ENCODE data around the gene PNMA6E. TPM values are rescaled to one million over a fixed set of nuclear protein-coding genes. Genes with fewer than 3 reads are reported as not detected.

PNMA6E gene
- polyA plus RNA-seq, 2 of the 4 experiments (the other 2 are of a cell fraction): not detected

- Histone ChIP-seq H3K4me3 (no peak overlapping the region), H3K4me1 (no peaks in the 10 kb centered on the region), H3K27ac (no peak overlapping the region), H3K4me2 (no peak overlapping the region), H3K9me3 (no peaks in the 10 kb centered on the region)
- POLR2A ChIA-PET: no interaction called here
- CTCF ChIA-PET: no interaction called here
- WGBS (ENCODE audit: missing lambda C conversion rate): 63% methylated on average over 8 of the region's 8 CpGs
- TF ChIP-seq JUNB (IDR thresholded peaks at IDR 0.05) (no peak), PBX3 (IDR thresholded peaks at IDR 0.05) (no peak), RARB (CRISPR knock-in tag; IDR thresholded peaks at IDR 0.05) (no peak), E2F6 (IDR thresholded peaks at IDR 0.05; ENCODE audit: borderline replicate concordance, low read depth) (no peak), NPAS2 (CRISPR knock-in tag; IDR thresholded peaks at IDR 0.05; ENCODE audit: borderline replicate concordance) (no peak), HOXA7 (CRISPR knock-in tag; IDR thresholded peaks at IDR 0.05) (no peak), ZNF302 (CRISPR knock-in tag; IDR thresholded peaks at IDR 0.05) (no peak), BCL3 (IDR thresholded peaks at IDR 0.05) (no peak), TFCP2L1 (CRISPR knock-in tag; IDR thresholded peaks at IDR 0.05) (no peak), PHF8 (IDR thresholded peaks at IDR 0.05; ENCODE audit: borderline replicate concordance, low read depth) (no peak), ZSCAN20 (CRISPR knock-in tag; IDR thresholded peaks at IDR 0.05) (no peak), HMGXB4 (CRISPR knock-in tag; IDR thresholded peaks at IDR 0.05; ENCODE audit: borderline replicate concordance) (no peak), USF2 (IDR thresholded peaks at IDR 0.05) (no peak), CHD2 (IDR thresholded peaks at IDR 0.05; ENCODE audit: low read length, partially characterized antibody) (no peak), HES2 (IDR thresholded peaks at IDR 0.05) (no peak), FOSL2 (IDR thresholded peaks at IDR 0.05) (no peak), FOSL2 (CRISPR knock-in tag; IDR thresholded peaks at IDR 0.05) (no peak)
- no peak for DNase-seq (ENCODE audit: low read depth in 1 of 2, low spot score in 1 of 2)
- no peak for FAIRE-seq
- ATAC-seq: no peak
Measured at GRCh38 chrX:153417637-153418036, 16.5 kb upstream of the PNMA6E start.

- Histone ChIP-seq H3K4me3 (no peak overlapping the region), H3K4me2 (no peak overlapping the region), H3K4me1 (no peaks in the 10 kb centered on the region), H3K9me3 (no peaks in the 10 kb centered on the region), H3K27ac (no peak overlapping the region)
- 54% methylated on average over 11 of the region's 12 CpGs for WGBS (ENCODE audit: missing lambda C conversion rate)
- no peak for ATAC-seq
- ChIA-PET CTCF (no interaction called here), POLR2A (no interaction called here)
- TF ChIP-seq RCOR1 (IDR thresholded peaks at IDR 0.05; ENCODE audit: low read depth, low read length) (no peak), MAZ (IDR thresholded peaks at IDR 0.05; ENCODE audit: borderline replicate concordance, low read depth, low read length) (no peak), RAD21 (conservative IDR thresholded peaks at IDR 0.05 in 1 of 2, IDR thresholded peaks at IDR 0.05 in 1 of 2) (no peak), FOSB (CRISPR knock-in tag; IDR thresholded peaks at IDR 0.05) (no peak), SMC3 (IDR thresholded peaks at IDR 0.05) (no peak), HMGXB4 (CRISPR knock-in tag; IDR thresholded peaks at IDR 0.05; ENCODE audit: borderline replicate concordance) (no peak), HOXB5 (CRISPR knock-in tag; IDR thresholded peaks at IDR 0.05) (no peak), TP53 (CRISPR knock-in tag; IDR thresholded peaks at IDR 0.05) (no peak), SREBF2 (IDR thresholded peaks at IDR 0.05) (no peak), BCL3 (IDR thresholded peaks at IDR 0.05) (no peak), EHMT2 (IDR thresholded peaks at IDR 0.05; ENCODE audit: low read depth) (no peak)
- FAIRE-seq: no peak
- DNase-seq (ENCODE audit: low read depth in 1 of 2, low spot score in 1 of 2): no peak
Measured at GRCh38 chrX:153416781-153417450, 15.8 kb upstream of the PNMA6E start.
